ENCODE results near the gene COBL.

DNA sequence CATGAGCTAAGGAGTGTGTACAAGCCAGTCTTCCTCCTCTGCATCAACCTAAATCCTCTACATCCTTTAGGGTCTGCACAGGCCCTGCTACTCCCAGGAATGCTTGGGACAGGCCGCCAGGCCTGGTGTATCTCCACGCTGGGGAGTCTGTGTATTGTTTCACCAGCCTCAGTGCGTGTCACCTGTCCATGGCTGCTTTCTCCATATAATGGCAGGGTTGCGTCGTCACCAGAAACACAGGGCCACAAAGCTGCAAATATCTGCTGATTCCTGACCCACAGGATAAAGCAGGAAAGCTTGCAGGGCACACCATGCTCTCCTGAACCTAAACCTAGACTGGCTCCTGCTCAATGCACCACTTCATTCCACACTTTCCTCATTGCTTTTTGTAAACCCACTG lies 45.6 kb downstream of the COBL start:
- TF ChIP-seq, protein P1, sequence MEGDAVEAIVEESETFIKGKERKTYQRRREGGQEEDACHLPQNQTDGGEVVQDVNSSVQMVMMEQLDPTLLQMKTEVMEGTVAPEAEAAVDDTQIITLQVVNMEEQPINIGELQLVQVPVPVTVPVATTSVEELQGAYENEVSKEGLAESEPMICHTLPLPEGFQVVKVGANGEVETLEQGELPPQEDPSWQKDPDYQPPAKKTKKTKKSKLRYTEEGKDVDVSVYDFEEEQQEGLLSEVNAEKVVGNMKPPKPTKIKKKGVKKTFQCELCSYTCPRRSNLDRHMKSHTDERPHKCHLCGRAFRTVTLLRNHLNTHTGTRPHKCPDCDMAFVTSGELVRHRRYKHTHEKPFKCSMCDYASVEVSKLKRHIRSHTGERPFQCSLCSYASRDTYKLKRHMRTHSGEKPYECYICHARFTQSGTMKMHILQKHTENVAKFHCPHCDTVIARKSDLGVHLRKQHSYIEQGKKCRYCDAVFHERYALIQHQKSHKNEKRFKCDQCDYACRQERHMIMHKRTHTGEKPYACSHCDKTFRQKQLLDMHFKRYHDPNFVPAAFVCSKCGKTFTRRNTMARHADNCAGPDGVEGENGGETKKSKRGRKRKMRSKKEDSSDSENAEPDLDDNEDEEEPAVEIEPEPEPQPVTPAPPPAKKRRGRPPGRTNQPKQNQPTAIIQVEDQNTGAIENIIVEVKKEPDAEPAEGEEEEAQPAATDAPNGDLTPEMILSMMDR (IDR thresholded peaks at IDR 0.05), result no peak
- TF ChIP-seq POLR2A (IDR thresholded peaks at IDR 0.05), result no peak

Measured in right lobe of liver (tissue), 4 donors.